NCI-H187 treated with DMSO at 0.1 percent for 48 hours (cell line): ENCODE results near the gene VARS2.
"Not testable (repeated sequence)": the region's sequence is repeated elsewhere in the genome, so short reads cannot be mapped to it uniquely, and the experiment has no call there.

Source experiments
- DNase-seq: peaks from one replicate; lab custom pipeline; 2025; lab: John Stamatoyannopoulos, UW

Gene VARS2

GRCh38 chr6:30963641-30964040 lies 49.6 kb downstream of the VARS2 start:
- no peak for DNase-seq

GRCh38 chr6:30964075-30964474 lies 50.0 kb downstream of the VARS2 start:
- no peak for DNase-seq

GRCh38 chr6:30965140-30965601 lies 51.1 kb downstream of the VARS2 start:
- no peak for DNase-seq

- DNase-seq = no peak
Observed at GRCh38 chr6:30966154-30966553, 52.1 kb downstream of the VARS2 start.

- DNase-seq = not testable (repeated sequence)
Observed at GRCh38 chr6:30969171-30969570, 55.1 kb downstream of the VARS2 start.

GRCh38 chr6:30970946-30971345 lies 56.9 kb downstream of the VARS2 start:
- DNase-seq = no peak

- no peak for DNase-seq
Observed at GRCh38 chr6:30972816-30973215, 58.8 kb downstream of the VARS2 start.

GRCh38 chr6:30974490-30975252 lies 60.6 kb downstream of the VARS2 start:
- no peak for DNase-seq
